ENCODE measurements around the gene SERPINI1. TPM values are rescaled to one million over a fixed set of nuclear protein-coding genes. Genes with fewer than 3 reads are reported as not detected.

The SERPINI1 gene
- total and polyA plus RNA-seq, 12 donors = 4.5 to 17.1 (median 10.1) TPM

GRCh38 chr3:167835953-167836352 is 100.4 kb downstream of the SERPINI1 start:
- no peak for TF ChIP-seq CTCF (IDR thresholded peaks at IDR 0.05)
- Histone ChIP-seq H3K36me3 (no peaks in the 10 kb centered on the region), H3K4me1 (peaks cover 0 to 28% (median 0%) of the 10 kb centered on the region in 9 donors), H3K4me3 (no peak overlapping the region), H3K27ac (no peak overlapping the region), H3K27me3 (no peaks in the 10 kb centered on the region), H3K9me3 (no peaks in the 10 kb centered on the region)
- no peak for DNase-seq
- no peak for ATAC-seq
- WGBS, 2 donors = 74 to 75% methylated on average over 4 of the region's 4 CpGs
- intact Hi-C loops (cut with DNase I) = loop anchor here in 4 of 10 donors (2.0 to 5.0 kb wide), 3 partner anchors 41 to 47 kb away; no protein-coding TSS in a partner anchor

GRCh38 chr3:167837466-167837865 is 101.9 kb downstream of the SERPINI1 start:
- intact Hi-C loops (cut with DNase I) = loop anchor here in 5 of 10 donors (1.0 to 5.0 kb wide), 4 partner anchors 40 to 45 kb away; no protein-coding TSS in a partner anchor
- peak in 4 of 8 donors; percentile 17 to 62 (median 34) for ATAC-seq
- no peak for DNase-seq
- Histone ChIP-seq H3K36me3 (no peaks in the 10 kb centered on the region), H3K4me1 (peaks cover 0 to 28% (median 0%) of the 10 kb centered on the region in 9 donors), H3K4me3 (peak overlapping the region in 2 of 10 donors; percentile 3 to 15), H3K9me3 (no peaks in the 10 kb centered on the region), H3K27me3 (no peaks in the 10 kb centered on the region), H3K27ac (peak overlapping the region in 2 of 10 donors; percentile 24 to 28)
- TF ChIP-seq CTCF (IDR thresholded peaks at IDR 0.05) = peak in 8 of 9 donors; percentile 26 to 70 (median 50)
- 35 to 43% methylated on average over 2 of the region's 2 CpGs for WGBS, 2 donors

- ATAC-seq (peak in 2 of 8 donors; percentile 28 to 41), DNase-seq (no peak)
- Histone ChIP-seq H3K36me3 (no peaks in the 10 kb centered on the region), H3K27me3 (no peaks in the 10 kb centered on the region), H3K9me3 (no peaks in the 10 kb centered on the region), H3K4me1 (peaks cover 0 to 28% (median 4%) of the 10 kb centered on the region in 9 donors), H3K27ac (peak overlapping the region in 2 of 10 donors; percentile 30 to 32), H3K4me3 (no peak overlapping the region)
- WGBS, 2 donors = 44 to 50% methylated on average over 4 of the region's 4 CpGs
- TF ChIP-seq CTCF (IDR thresholded peaks at IDR 0.05) = no peak
- intact Hi-C loops (cut with DNase I) = loop anchor here in 5 of 10 donors (1.0 to 5.0 kb wide), 4 partner anchors 38 to 43 kb away; no protein-coding TSS in a partner anchor
Observed at GRCh38 chr3:167839460-167840134, 104.1 kb downstream of the SERPINI1 start.

- no peak for DNase-seq
- Histone ChIP-seq H3K9me3 (no peaks in the 10 kb centered on the region), H3K4me3 (no peak overlapping the region), H3K36me3 (no peaks in the 10 kb centered on the region), H3K27ac (peak overlapping the region in 2 of 10 donors; percentile 30 to 32), H3K4me1 (peaks cover 0 to 28% (median 4%) of the 10 kb centered on the region in 9 donors), H3K27me3 (no peaks in the 10 kb centered on the region)
- 65 to 67% methylated on average over 3 of the region's 3 CpGs for WGBS, 2 donors
- TF ChIP-seq CTCF (IDR thresholded peaks at IDR 0.05) = no peak
- intact Hi-C loops (cut with DNase I) = no loop called here
- peak in 5 of 8 donors; percentile 18 to 85 (median 59) for ATAC-seq
Observed at GRCh38 chr3:167840247-167840646, 104.7 kb downstream of the SERPINI1 start.

Measured in heart right ventricle (tissue), 16 donors.